Bone marrow (tissue), 2 donors: ENCODE data around the gene KRABD2.
"Not testable (repeated sequence)": the region's sequence is repeated elsewhere in the genome, so short reads cannot be mapped to it uniquely, and the experiment has no call there.

Experiments
- DNase-seq, 2 donors: peaks; one replicate each; lab custom pipeline; 2025; lab: John Stamatoyannopoulos, UW

KRABD2 gene

GRCh38 chr17:8360751-8361150 is 15.8 kb downstream of the KRABD2 start:
- DNase-seq: no peak

- DNase-seq: no peak
Observed at GRCh38 chr17:8360260-8360659, 16.2 kb downstream of the KRABD2 start.

- DNase-seq: peak in 1 of 2 donors; percentile 64
Observed at GRCh38 chr17:8359769-8360168, 16.7 kb downstream of the KRABD2 start.

GRCh38 chr17:8357910-8358309 is 18.6 kb downstream of the KRABD2 start:
- no peak for DNase-seq

- no peak for DNase-seq
Observed at GRCh38 chr17:8354236-8354635, 22.3 kb downstream of the KRABD2 start.

GRCh38 chr17:8353736-8354135 is 22.8 kb downstream of the KRABD2 start:
- no peak for DNase-seq

GRCh38 chr17:8350339-8350738 is 26.2 kb downstream of the KRABD2 start:
- no peak for DNase-seq

- not testable (repeated sequence) for DNase-seq
Observed at GRCh38 chr17:8347001-8347400, 29.5 kb downstream of the KRABD2 start.

GRCh38 chr17:8345951-8346665 is 30.4 kb downstream of the KRABD2 start:
- no peak for DNase-seq

GRCh38 chr17:8345052-8345690 is 31.3 kb downstream of the KRABD2 start:
- peak in 1 of 2 donors; percentile 51 for DNase-seq

GRCh38 chr17:8341456-8341855 is 35.0 kb downstream of the KRABD2 start:
- DNase-seq: no peak

GRCh38 chr17:8339540-8339939 is 37.0 kb downstream of the KRABD2 start, which contains the start of gene ODF4:
Gene ODF4, plus strand, starts transcription at chr17:8339840. Its CDS starts 212 bp downstream, at chr17:8340052.
- DNase-seq: no peak

- DNase-seq: no peak
Observed at GRCh38 chr17:8338753-8339140, 37.8 kb downstream of the KRABD2 start.

GRCh38 chr17:8337802-8338752 is 38.4 kb downstream of the KRABD2 start:
- peak; percentile 2 to 94 for DNase-seq

GRCh38 chr17:8333281-8333680 is 43.2 kb downstream of the KRABD2 start:
- no peak for DNase-seq

- no peak for DNase-seq
Observed at GRCh38 chr17:8332688-8333087, 43.8 kb downstream of the KRABD2 start.

- no peak for DNase-seq
Observed at GRCh38 chr17:8332128-8332527, 44.4 kb downstream of the KRABD2 start.

GRCh38 chr17:8327303-8327649 is 49.2 kb downstream of the KRABD2 start:
- DNase-seq: no peak
